Rectal smooth muscle tissue (tissue), 1 donor: ENCODE results near the gene DHX40.
"Not testable (repeated sequence)": the region's sequence is repeated elsewhere in the genome, so short reads cannot be mapped to it uniquely, and the experiment has no call there.

Experiments used
- H3K27ac ChIP-seq: one replicate; pipeline ENCODE4 v1.7.0; 2013; ENCODE audit warnings: low read depth, low read length, inconsistent platforms
- H3K27me3 ChIP-seq: one replicate; pipeline ENCODE4 v1.7.0; 2013; ENCODE audit warnings: low read length; ENCODE audit not compliant: control insufficient read depth, insufficient read depth
- H3K36me3 ChIP-seq: one replicate; pipeline ENCODE4 v1.7.0; 2013; ENCODE audit warnings: low read length; ENCODE audit not compliant: control insufficient read depth, insufficient read depth
- H3K4me1 ChIP-seq: one replicate; pipeline ENCODE4 v1.7.0; 2013; ENCODE audit warnings: low read length; ENCODE audit not compliant: control insufficient read depth, insufficient read depth
- H3K4me3 ChIP-seq: one replicate; pipeline ENCODE4 v1.7.0; 2013; ENCODE audit warnings: low read length
- H3K9ac ChIP-seq: one replicate; pipeline ENCODE4 v1.7.0; 2013; ENCODE audit warnings: low read length

DHX40 gene

DNA sequence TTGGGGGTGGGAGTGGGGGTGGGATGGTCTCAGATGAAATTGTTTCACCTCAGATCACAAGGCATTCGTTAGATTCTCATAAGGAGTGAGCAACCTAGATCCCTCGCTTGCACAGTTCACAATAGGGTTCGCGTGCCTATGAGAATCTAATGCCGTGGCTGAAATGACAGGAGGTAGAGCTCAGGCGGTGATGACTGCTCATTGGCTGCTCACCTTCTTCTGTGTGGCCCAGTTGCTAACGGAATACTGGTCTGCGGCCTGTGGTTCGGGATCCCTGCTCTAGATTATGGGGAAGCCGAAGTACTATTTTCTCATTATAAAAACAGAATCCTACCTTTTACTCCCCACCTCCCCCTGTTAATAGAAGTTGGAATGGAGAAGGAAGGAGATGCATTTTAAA, 73.1 kb downstream of the DHX40 start:
- H3K27me3 ChIP-seq = no peaks in the 10 kb centered on the region
- peaks cover 6% of the 10 kb centered on the region for H3K4me1 ChIP-seq
- no peaks in the 10 kb centered on the region for H3K36me3 ChIP-seq
- no peak overlapping the region for H3K4me3 ChIP-seq
- no peak overlapping the region for H3K9ac ChIP-seq
- no peak overlapping the region for H3K27ac ChIP-seq

DNA sequence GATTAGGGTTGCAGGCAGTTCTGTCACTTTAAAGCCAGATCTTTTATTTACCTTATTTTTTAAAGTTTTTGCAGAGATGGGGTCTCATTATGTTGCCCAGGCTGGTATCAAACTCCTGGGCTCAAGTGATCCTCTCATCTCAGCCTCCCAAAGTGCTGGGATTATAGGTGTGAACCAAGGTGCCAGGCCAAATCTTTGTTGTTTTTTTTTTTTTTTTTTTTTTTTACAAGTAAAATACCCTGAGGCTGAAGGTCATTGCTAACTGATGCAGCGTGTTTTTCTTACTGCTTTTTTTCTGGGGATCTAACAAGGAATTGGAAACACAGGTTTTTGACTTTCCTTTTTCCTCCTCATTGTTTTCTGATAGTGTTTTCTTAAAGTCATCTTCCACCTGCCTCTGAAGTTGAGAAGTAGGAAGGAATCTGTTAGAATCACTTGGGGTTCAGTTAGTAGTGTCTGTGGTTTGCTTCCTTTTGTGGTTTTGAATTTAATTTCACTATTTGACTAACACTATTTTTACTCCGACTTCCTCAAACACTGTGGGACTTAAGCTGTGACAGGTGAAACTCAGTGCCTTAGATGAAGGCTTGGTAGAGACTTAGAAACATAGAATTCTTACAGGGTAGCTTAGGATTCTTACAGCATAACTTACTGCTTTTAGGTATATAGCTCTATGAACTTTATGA, 76.5 kb downstream of the DHX40 start:
- Histone ChIP-seq H3K9ac (no peak overlapping the region), H3K27me3 (no peaks in the 10 kb centered on the region), H3K27ac (no peak overlapping the region), H3K4me3 (no peak overlapping the region), H3K4me1 (no peaks in the 10 kb centered on the region), H3K36me3 (peaks cover 4% of the 10 kb centered on the region)

DNA sequence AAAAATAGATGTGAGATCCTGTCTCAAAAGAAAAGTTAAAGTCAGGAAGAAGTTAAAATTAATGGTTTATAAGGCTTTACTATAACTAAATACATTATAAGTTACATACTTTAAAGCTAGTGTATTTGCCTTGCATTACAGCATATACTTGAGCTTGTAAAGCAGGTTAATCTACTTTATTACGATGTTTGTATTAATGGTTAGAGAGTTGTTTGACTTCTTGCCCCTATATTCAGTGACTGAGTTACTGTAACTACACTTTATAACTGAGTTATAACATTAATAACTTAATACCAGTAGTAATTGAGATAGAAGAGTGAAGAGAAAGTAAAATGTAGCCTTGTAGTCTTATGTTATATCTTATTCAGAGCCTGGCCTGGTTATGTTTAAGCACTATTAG, 77.2 kb downstream of the DHX40 start:
- H3K4me3 ChIP-seq = no peak overlapping the region
- no peaks in the 10 kb centered on the region for H3K27me3 ChIP-seq
- H3K4me1 ChIP-seq = no peaks in the 10 kb centered on the region
- H3K36me3 ChIP-seq = peaks cover 7% of the 10 kb centered on the region
- no peak overlapping the region for H3K27ac ChIP-seq
- H3K9ac ChIP-seq = no peak overlapping the region

DNA sequence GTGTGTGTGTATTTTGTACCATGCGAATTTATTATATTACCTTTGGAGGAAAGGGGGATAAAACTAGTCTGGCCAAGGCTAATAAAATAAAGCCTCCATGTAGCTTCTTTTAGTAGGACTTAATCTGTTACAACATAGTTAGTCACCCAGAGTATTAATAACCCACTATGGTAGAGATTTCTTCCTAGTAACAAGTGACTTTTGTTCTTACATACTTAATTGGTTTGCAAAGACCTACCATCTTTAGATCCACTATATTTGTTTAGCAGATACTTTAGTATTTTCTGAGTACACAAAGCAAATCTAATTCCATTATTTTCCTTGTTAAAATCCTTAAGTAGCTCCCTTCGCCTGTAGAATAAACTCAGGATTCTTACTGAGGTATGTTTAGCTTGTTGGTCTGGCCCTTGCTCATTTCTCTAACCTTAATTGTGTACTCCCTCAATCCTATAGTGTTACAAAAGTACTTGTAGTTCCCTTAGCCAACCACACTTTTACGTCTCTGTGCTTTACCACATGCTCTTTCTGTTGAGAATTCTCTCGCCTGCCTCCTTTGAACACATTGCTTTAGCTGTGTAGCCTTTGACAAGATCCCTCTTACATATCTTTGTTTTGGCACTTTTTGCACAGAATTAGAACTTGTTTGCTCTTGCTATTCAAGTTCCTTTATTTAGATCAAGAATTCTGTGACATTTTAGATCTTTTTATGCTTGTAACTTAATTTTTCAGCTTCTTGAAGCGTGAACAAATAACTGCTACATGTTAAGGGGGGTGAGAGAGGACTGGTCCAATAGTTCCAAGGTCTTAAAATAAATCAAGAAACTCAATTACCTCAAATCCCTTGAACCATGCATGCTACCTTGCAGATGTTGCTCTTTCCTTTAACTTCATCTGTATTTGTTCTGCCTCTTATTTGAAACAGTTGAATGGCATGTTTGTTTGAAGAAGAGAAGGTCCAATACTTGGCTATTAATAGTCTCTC, 78.0 kb downstream of the DHX40 start:
- Histone ChIP-seq H3K27me3 (no peaks in the 10 kb centered on the region), H3K4me1 (no peaks in the 10 kb centered on the region), H3K4me3 (no peak overlapping the region), H3K36me3 (peaks cover 8% of the 10 kb centered on the region), H3K9ac (no peak overlapping the region), H3K27ac (no peak overlapping the region)

DNA sequence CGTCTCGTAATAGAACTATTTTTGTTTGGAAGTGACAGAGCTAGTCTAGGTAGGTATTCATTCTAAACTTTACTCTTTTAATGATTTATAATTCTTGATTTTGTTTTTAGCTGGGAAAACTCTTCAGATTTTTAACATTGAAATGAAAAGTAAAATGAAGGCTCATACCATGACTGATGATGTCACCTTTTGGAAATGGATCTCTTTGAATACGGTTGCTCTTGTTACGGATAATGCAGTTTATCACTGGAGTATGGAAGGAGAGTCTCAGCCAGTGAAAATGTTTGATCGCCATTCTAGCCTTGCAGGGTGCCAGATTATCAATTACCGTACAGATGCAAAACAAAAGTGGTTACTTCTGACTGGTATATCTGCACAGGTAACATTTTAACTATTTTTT, 81.9 kb downstream of the DHX40 start:
- no peak overlapping the region for H3K27ac ChIP-seq
- H3K27me3 ChIP-seq = no peaks in the 10 kb centered on the region
- H3K4me1 ChIP-seq = no peaks in the 10 kb centered on the region
- H3K9ac ChIP-seq = no peak overlapping the region
- H3K36me3 ChIP-seq = peaks cover 18% of the 10 kb centered on the region
- H3K4me3 ChIP-seq = no peak overlapping the region

DNA sequence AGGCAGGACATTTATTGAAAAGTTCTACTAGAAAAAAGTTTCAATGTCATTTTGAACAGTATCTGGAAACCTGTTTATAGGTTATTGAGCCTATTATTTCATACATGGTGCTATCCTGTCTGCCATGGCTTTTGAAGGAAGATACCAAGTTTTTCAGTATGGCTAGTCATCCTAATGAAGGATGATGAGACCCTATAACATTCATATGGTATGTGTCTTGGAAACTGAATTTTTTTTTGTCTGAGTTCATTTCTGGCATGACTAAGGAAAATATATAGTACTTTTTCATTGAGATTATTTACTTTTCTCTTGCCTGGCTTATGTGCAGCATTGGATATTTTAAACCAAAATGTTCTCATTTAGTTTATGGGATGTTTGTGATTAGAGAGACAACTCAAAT, 84.5 kb downstream of the DHX40 start:
- Histone ChIP-seq H3K4me3 (no peak overlapping the region), H3K36me3 (peaks cover 24% of the 10 kb centered on the region), H3K27me3 (no peaks in the 10 kb centered on the region), H3K27ac (no peak overlapping the region), H3K9ac (no peak overlapping the region), H3K4me1 (no peaks in the 10 kb centered on the region)

DNA sequence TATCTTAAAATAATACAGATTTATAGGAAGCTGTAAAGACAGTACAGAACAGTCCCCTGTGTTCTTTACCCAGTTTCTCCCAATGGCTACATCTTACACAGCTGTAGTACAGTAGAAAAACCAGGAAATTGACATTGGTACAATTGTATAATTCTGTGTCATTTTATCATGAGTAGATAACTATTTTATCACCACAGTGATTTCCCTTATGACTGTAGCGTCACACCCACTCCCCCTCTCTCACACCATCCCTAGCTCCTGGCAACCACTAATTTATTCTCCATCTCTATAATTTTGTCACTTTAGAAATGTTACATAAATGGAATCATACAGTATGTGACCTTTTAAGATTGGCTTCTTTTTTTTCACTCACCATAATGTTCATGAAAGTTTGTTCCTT, 85.2 kb downstream of the DHX40 start:
- peaks cover 31% of the 10 kb centered on the region for H3K36me3 ChIP-seq
- H3K9ac ChIP-seq = no peak overlapping the region
- no peaks in the 10 kb centered on the region for H3K27me3 ChIP-seq
- H3K4me3 ChIP-seq = no peak overlapping the region
- H3K27ac ChIP-seq = no peak overlapping the region
- H3K4me1 ChIP-seq = no peaks in the 10 kb centered on the region

DNA sequence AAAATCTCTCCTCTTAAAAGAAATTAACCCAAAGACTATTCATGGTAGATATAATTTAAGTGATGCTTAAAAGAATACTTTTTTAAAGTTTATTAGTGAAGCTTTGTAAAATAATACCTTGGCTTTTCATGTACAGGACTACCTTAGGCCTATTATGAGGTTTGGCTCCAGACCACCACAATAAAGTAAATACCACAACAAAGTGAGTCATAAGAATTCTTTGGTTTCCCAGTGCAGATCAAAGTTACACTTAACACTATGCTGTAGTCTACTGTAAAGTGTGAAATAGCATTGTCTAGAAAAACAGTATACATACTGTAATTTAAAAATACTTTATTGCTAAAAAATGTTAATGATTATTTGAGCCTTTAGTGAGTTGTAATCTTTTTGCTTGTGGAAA, 85.9 kb downstream of the DHX40 start:
- Histone ChIP-seq H3K27me3 (no peaks in the 10 kb centered on the region), H3K36me3 (peaks cover 31% of the 10 kb centered on the region), H3K4me1 (no peaks in the 10 kb centered on the region), H3K9ac (no peak overlapping the region), H3K27ac (no peak overlapping the region), H3K4me3 (no peak overlapping the region)

DNA sequence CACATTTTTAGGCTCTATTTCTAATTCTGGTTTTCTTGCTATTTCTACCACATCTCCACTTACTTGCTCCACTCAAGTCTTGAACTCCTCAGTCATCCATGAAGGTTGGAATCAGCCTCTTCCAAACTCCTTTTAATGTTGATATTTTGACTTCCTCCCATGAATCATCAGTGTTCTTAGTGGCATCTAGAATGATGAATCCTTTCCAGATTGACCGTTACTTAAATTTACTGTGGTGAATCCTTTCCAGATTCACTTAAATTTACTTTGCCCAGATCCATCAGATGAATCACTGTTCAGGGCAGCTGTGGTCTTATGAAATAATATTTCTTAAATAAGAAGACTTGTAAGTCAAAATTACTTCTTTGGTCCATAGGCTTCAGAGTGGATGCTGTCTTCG, 86.7 kb downstream of the DHX40 start:
- Histone ChIP-seq H3K4me3 (no peak overlapping the region), H3K27me3 (no peaks in the 10 kb centered on the region), H3K4me1 (no peaks in the 10 kb centered on the region), H3K36me3 (peaks cover 32% of the 10 kb centered on the region), H3K9ac (no peak overlapping the region), H3K27ac (no peak overlapping the region)

DNA sequence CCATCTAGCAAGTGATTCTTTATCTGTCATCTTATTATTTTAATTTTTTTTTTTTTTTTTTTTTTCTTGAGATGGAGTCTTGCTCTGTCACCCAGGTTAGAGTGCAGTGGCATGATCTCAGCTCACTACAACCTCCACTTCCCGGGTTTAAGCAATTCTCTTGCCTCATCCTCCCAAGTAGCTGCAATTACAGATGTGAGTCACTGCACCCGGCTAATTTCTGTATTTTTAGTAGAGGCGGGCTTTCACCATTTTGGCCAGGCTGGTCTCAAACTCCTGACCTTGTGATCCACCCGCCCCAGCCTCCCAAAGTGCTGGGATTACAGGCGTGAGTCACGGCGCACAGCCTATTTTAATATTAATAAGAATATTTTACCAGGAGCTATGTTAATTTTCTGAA, 91.2 kb downstream of the DHX40 start:
- H3K27ac ChIP-seq, H3K4me3 ChIP-seq, H3K27me3 ChIP-seq, H3K9ac ChIP-seq, H3K4me1 ChIP-seq: not testable (repeated sequence)
- peaks cover 39% of the 10 kb centered on the region for H3K36me3 ChIP-seq
